GM12873 (cell line): Measurements from ENCODE around the gene KDM3A.

Experiments
- CTCF ChIP-seq: IDR thresholded peaks from 2 replicates; pipeline ENCODE4 v1.5.1; 2012; ENCODE audit warnings: low read depth, mild to moderate bottlenecking, moderate library complexity, low read length, control low read depth; ENCODE audit not compliant: insufficient read depth; ENCODE audit errors: missing control alignments

The KDM3A gene

GRCh38 chr2:86416146-86416545 is 25.0 kb upstream of the KDM3A start:
- no peak for TF ChIP-seq CTCF

- no peak for TF ChIP-seq CTCF
These were observed 23.2 kb upstream of the KDM3A start for GRCh38 chr2:86417961-86418360.

- TF ChIP-seq CTCF = no peak
These were observed 20.3 kb upstream of the KDM3A start for GRCh38 chr2:86420913-86421312.

- no peak for TF ChIP-seq CTCF
These were observed 14.9 kb upstream of the KDM3A start for GRCh38 chr2:86426271-86426670.

GRCh38 chr2:86429335-86429734 is 11.8 kb upstream of the KDM3A start:
- TF ChIP-seq CTCF = no peak

- TF ChIP-seq CTCF = no peak
These were observed 10.8 kb upstream of the KDM3A start for GRCh38 chr2:86430368-86430767.

- no peak for TF ChIP-seq CTCF
These were observed 8.0 kb upstream of the KDM3A start for GRCh38 chr2:86433137-86433536.

GRCh38 chr2:86434290-86434689 is 6.9 kb upstream of the KDM3A start:
- TF ChIP-seq CTCF = no peak
